ENCODE results near the gene PSKH1.
A peak's percentile ranks its signal among the peaks of the same experiment; 100 is the strongest.
"Not testable (repeated sequence)": the region's sequence is repeated elsewhere in the genome, so short reads cannot be mapped to it uniquely, and the experiment has no call there.

Gene PSKH1

GRCh38 chr16:67892899-67893742 is at the start of gene PSKH1:
Gene PSKH1 (plus strand): TSS chr16:67893254. CDS start chr16:67908750, 15,496 bp downstream.
- peak; percentile 74 for DNase-seq

DNA sequence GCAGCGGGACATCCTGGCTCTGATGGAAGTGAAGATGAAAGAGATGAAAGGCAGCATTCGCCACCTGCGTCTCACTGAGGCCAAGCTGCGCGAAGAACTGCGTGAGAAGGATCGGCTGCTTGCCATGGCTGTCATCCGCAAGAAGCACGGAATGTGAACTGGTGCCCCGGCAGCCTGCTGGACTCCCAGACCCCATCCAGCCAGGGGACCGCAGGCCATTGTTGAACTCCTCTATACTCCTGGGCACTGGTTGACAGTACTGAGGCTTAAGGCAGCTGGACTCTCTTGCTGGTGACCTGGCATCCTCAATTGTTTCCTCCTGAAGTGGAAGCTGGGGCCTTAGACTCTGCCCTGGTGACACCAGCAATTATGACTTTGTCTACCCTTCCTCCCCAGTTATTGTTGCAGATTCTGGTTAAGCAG is 49.7 kb upstream of the PSKH1 start:
- no peak for DNase-seq

- DNase-seq: no peak
Measured at GRCh38 chr16:67844497-67844896, 48.6 kb upstream of the PSKH1 start.

- DNase-seq: no peak
Measured at GRCh38 chr16:67845291-67846062, 47.6 kb upstream of the PSKH1 start.

DNA sequence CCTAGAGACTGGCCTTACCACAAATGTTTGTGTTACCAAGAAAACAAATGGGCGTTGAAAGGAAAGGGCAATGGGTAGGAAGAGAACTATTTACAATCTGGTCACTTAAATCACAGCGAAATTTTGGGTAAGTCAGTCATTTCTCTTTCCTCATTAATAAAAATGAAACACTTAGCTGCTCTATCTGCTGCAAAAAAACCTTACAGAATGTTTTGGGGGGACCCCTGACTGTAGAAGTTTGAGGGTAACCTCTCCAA is 47.1 kb upstream of the PSKH1 start:
- no peak for DNase-seq

GRCh38 chr16:67846320-67847063 is 46.6 kb upstream of the PSKH1 start, which contains the start of gene NUTF2:
Gene NUTF2 (plus strand): TSS chr16:67846933. CDS start chr16:67865131, 18,198 bp downstream.
- DNase-seq: peak; percentile 84

GRCh38 chr16:67847064-67847861 is 45.8 kb upstream of the PSKH1 start, which contains the start of gene CENPT:
Gene CENPT (minus strand): TSS chr16:67847693. CDS start chr16:67833859, 13,834 bp downstream.
- no peak for DNase-seq

DNA sequence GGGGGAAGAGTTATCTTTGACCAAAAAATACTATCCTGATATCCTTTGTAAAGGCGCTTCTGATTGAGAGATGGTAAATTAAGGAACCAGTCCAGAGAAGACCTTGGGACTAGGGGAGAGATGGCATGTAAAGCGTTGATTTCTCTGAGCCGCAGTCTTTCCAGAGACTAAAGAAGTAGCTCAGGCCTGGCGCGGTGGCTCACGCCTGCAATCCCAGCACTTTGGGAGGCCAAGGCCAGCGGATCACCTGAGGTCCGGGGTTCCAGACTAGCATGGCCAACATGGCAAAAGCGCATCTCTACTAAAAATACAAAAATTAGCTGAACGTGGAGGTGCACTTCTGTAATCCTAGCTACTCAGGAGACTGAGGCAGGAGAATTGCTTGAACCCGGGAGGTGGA is 44.9 kb upstream of the PSKH1 start:
- no peak for DNase-seq

- no peak for DNase-seq
Measured at GRCh38 chr16:67853670-67854069, 39.4 kb upstream of the PSKH1 start.

GRCh38 chr16:67855789-67856188 is 37.3 kb upstream of the PSKH1 start:
- DNase-seq: no peak

DNA sequence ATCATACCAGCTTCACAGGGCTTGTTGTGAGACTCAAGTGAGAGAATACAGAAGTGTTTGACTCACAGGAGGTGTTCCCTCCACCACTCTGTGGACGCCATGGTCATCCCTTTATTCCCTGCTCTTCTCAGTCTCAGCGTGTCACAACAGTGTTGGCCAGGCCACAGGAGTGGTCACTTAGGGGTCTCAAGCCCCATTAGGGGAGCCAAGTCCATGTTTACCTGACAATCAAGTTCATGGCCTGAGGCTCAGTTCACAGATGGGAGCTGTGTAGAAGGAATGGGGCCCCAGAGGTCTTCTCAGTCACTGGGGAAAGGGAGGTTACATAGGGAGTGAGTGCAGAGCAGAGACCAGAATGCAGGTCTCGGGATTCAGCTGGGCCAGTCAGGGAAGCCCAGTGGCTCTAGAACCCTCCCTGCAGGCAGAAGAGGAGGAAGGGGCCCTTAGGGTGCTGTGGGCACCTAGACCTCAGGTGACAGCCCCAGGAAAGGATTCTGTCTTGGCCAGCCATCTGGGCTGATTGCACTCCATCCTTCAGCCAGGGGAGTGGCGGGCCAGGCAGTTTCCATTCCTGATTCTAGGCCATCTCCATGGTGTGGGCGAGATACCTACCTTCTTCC is 36.0 kb upstream of the PSKH1 start:
- DNase-seq: no peak

- DNase-seq: no peak
Measured at GRCh38 chr16:67857547-67858233, 35.4 kb upstream of the PSKH1 start.

DNA sequence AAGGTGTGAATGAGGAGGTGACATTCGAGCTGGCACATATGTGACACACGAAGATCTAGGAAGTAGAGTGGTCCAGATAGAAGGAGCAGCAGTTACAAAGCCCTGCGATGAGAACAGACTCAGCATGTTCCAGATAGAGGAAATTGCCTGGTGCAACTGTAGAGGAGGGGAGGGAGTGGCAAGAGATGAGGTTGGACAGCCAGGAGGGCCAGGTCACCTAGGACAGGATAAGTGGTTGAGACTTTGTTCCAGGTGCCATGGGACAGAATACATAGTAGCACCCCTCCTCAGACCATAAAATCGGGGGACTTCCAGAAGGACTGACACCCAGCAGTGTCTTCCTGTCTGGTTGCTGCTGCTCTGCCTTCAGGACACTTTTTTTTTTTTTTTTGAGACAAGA is 34.6 kb upstream of the PSKH1 start:
- no peak for DNase-seq

DNA sequence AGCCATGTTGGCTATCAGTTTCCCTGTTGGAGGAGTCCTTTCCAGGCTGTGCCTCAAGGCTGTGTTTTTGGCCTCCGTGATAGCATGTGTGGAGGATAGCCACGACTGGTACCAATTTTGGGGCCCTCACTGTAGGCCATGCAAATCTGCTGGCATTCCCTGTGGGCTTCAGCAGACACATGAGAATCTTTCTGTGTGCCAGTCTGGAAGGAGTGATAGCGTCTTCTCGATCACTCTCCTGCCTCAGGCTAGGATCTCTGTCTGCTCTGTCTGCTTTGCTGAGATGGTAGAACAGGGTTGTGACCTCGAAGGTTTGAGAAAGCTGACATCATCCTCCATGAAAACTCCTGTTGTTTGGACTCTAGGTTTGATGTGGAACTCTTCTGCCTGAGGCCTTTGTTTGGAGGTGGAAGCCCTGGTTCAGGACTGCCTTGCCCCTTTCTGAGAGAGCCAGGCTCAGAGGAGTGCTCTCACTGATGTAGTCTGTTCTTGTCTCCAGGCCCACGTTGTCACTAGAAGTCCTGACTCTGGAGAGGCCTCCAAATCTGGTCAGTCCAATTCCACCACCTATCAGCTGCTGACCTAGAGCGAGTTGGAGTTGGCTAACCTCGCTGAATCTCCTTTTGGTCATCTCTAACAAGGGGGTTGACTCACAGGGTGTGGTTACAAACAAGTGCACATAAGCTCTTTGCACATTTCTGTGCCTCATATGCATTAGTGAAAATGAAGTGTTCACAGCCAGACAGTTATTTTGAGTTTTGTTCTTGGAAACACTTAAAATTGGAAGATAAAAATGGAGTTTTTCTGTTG is 32.3 kb upstream of the PSKH1 start:
- DNase-seq: no peak

DNA sequence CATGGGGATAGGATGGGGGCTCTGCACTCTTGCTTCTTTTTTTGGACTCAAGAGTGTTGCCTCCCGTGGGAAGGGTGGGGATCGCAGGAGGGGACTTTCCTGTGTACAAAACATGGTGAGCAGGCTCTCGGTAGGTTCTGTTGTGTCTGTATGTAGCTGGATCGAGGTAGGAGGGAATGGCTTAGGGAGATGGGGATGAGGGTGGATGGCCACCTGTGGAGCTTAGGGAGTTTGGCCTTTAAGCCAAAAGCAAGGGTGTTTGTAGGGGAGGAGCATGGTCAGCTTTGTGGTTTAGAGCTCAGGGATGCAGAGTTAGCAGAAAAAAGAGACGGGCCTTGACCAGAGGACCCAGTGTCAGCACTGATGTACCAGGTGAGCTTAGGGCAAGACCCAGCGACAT is 31.2 kb upstream of the PSKH1 start:
- no peak for DNase-seq

DNA sequence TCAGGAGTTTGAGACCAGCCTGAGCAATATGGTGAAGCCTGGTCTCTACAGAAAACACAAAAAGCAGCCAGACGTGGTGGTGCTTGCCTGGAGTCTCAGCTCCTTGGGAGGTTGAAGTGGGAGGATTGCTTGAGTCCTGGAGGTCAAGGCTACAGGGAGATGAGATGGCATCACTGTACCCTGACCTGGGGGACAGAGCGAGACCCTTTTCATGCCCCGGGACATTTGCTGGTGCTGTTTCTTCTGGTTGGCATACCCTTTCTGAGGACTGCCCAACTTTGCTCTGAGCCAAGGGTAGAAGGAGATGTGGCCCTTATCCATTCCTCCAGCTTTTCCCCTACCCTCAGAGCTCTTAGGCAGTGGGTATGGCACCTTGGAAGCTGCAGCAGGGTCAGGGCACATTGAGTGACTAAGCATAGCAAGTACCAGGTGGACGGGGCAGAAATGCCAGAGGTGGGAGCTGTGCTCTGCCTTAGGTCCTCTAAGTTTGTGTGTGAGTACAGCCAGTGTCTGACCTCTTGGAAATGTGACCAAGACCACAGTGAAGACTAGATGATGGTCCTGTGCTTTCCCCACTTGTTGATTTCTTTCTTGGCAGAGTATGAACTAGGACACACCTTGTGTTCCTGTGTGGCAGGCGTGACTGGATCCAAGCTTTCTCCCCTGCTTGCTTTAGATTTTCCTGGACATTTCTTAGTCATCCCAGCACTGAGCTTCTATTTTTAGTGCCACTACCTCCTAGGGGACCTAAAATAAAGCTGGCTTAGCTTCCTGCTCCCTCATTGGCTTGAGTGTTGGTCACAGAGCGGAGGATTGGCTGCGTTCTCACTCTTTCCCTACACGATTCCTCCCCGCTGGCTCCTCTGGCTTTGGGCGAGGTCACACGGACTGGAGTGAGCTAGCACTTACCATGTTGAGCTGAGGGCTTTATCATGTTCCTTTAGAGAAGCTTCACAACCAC is 30.2 kb upstream of the PSKH1 start:
- DNase-seq: no peak

DNA sequence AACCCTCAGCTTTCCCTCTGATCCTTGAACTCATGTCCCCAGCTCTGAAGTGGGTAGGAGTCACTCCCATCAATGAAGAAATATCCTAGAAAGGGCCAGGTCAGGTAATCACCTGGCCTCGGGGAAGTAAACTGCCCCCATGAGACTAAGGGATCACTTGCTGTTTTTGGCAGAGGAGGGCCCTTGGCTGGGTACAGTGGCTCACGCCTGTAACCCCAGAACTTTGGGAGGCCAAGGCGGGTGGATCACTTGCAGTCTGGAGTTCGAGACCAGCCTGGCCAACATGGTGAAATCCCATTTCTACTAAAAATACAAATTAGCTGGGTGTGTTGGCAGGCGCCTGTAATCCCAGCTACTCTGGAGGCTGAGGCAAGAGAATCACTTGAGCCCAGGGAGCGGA is 29.0 kb upstream of the PSKH1 start:
- not testable (repeated sequence) for DNase-seq

DNA sequence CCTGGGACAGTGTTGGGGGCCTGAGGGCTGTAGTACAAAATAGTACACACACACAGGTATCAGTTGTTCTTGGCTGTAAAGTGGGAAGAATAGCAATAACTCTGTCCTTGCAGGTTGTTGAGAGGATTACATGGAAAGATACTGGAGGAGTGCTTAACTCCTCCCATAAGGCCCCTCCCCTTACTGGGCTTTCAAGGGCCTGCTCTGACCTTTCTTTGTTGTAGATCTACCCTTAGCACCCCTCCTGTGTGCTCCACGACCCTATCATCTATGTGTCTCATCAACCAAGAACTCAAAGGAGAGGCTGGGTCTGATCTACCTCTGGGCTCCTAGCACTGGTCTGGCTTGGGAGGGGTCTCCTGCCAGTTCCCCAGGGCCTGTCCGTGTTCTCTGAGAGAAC is 28.5 kb upstream of the PSKH1 start:
- DNase-seq: no peak

GRCh38 chr16:67865318-67865717 is 27.7 kb upstream of the PSKH1 start:
- no peak for DNase-seq

Data from GDM1 (cell line).